Activated CD8-positive, alpha-beta memory T cell treated with anti-CD3 and anti-CD28 coated beads, Interleukin-2, amount 50 U/mL, for 48 hours (primary cell): ENCODE data around the gene OR2J3.
"Not testable (repeated sequence)": the region's sequence is repeated elsewhere in the genome, so short reads cannot be mapped to it uniquely, and the experiment has no call there.

Experiments
- DNase-seq: peaks from one replicate; pipeline ENCODE4 v3.0.0-alpha.2; 2020

The OR2J3 gene

GRCh38 chr6:29107758-29108157 is at the start of gene OR2J3:
Gene OR2J3 (plus strand): TSS chr6:29108058. CDS start chr6:29111891, 3,833 bp downstream.
- no peak for DNase-seq

- peak; percentile 48 for DNase-seq
These were observed 35.8 kb upstream of the OR2J3 start for GRCh38 chr6:29071831-29072723.

DNA sequence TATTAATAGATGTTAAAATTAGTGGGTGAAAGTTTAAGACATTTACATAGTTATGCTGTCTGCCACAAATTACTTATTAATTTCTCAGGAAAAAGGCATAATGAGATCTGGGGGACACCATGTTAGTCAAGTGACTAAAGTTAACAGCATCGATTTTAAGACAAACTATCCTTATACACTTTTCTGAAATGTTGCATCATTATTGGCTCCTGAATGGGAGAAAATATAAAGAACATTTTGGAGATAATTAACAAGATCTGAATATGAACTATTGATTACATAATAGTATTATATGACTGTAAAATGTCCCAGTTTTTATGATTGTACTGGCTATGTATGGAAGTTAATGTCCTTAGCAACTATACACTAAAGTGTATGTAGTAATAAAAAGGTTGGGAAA is 28.7 kb upstream of the OR2J3 start:
- DNase-seq, result no peak

DNA sequence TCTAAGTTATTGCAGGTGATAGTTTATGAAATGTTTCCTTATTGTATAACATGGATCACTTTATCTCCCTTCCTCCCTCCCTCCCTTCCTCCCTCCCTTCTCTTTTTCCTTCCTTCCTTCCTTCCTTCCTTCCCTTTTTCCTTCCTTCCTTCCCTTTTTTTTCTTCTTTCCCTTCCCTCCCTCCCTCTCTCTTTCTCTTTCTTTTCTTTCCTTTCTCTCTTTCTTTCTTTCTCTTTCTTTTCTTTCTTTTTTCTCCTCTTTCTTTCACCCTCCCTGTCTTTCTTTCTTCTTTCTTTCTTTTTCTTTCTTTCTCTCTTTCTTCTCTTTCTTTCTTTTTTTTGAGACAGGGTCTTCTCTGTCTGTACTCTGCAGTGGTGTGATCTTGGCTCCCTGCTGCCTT is 26.5 kb upstream of the OR2J3 start:
- no peak for DNase-seq

DNA sequence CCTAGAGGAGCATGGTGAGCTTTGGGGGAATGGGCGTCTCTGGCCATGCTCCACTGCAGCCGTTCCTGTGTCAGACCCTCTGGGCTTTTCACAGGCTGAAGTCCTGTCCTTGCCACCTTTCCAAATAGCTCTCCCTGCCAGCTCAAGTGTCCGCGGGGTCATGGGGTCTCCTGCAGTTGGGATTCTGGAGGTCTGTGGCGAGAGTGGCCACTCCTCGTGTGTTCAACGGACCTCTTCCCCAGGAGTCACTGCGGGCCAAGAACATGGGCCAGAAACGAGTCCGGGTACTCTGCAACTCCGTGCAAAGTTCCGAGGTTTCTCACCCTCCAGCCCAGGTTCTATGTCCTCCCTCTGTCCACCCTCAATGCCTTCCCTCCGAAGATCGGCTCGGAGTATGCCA is 25.4 kb upstream of the OR2J3 start:
- DNase-seq, result no peak

- DNase-seq, result no peak
These were observed 20.6 kb upstream of the OR2J3 start, which contains the start of gene OR2B3 for GRCh38 chr6:29087213-29087612. Gene OR2B3 (minus strand): TSS chr6:29087313. CDS start chr6:29087248, 65 bp downstream.

- no peak for DNase-seq
These were observed 14.9 kb upstream of the OR2J3 start for GRCh38 chr6:29092957-29093356.

- DNase-seq, result no peak
These were observed 10.1 kb upstream of the OR2J3 start for GRCh38 chr6:29097803-29098202.

GRCh38 chr6:29099190-29099589 is 8.7 kb upstream of the OR2J3 start, which contains the start of gene OR2J1:
Gene OR2J1 (plus strand): TSS chr6:29099490. CDS start chr6:29100943, 1,453 bp downstream.
- no peak for DNase-seq

DNA sequence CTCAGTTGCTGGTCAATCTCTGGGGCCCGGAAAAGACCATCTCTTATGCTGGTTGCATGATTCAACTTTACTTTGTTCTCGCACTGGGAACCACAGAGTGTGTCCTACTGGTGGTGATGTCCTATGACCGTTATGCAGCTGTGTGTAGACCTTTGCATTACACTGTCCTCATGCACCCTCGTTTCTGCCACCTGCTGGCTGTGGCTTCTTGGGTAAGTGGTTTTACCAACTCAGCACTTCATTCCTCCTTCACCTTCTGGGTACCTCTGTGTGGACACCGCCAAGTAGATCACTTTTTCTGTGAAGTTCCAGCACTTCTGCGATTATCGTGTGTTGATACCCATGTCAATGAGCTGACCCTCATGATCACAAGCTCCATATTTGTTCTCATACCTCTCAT is 4.3 kb downstream of the OR2J3 start:
- DNase-seq, result no peak

GRCh38 chr6:29114964-29115363 is 7.1 kb downstream of the OR2J3 start:
- not testable (repeated sequence) for DNase-seq

- no peak for DNase-seq
These were observed 21.6 kb downstream of the OR2J3 start for GRCh38 chr6:29129326-29130012.

GRCh38 chr6:29130644-29131043 is 22.8 kb downstream of the OR2J3 start:
- DNase-seq, result no peak

DNA sequence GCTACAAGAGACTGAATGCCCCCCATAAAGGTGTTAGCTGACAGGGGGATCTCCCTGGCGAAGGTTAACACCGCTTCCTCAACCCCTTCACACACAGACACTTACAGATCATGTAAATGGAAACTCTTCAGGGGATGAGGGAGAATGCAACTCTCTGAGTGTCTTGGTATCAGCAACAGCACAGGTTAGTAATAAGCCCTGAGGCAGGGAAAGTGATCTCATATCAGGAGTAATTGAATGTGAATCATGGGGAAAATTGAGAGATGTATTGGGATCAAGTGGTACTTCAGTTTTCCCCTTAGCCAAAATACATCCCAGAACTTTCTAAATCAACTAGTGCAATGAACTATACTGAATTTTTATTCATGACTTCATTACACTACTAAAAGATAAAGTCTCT is 23.8 kb downstream of the OR2J3 start:
- DNase-seq, result no peak

- no peak for DNase-seq
These were observed 29.9 kb downstream of the OR2J3 start for GRCh38 chr6:29137724-29138123.

DNA sequence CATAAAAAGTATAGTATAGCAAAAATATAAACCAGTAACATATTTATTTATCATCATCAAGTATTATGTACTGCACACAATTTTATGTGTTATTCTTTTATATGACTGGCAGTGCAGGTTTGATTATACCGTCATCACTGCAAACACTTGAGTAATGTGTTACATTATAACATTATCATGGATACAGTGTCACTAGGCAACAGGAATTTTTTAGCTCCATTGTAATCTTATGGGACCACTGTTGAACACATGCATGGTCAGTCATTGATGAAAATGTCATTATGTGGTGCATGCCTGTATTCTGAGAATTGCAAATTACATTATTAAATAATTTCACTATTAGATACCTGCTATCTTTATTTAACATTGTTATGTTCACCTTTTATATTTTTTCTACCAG is 33.7 kb downstream of the OR2J3 start:
- DNase-seq, result no peak

GRCh38 chr6:29142309-29142708 is 34.5 kb downstream of the OR2J3 start:
- no peak for DNase-seq

GRCh38 chr6:29146179-29146578 is 38.3 kb downstream of the OR2J3 start:
- DNase-seq, result no peak

GRCh38 chr6:29147074-29147473 is 39.2 kb downstream of the OR2J3 start:
- DNase-seq, result no peak

DNA sequence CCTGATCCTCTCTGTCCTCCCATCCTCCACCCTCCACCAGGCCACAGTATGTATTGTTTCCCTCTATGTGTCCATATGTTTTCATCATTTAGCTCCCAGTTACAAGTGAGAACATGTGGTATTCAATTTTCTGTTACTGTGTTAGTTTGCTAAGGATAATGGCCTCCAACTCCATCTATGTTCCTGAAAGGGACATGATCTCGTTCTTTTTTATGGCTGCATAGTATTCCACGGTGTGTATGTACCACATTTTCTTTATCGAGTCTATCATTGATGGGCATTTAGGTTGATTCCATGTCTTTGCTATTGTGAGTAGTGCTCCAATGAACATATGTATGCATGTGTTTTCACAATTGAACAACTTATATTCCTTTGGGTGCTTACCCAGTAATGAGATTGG is 41.6 kb downstream of the OR2J3 start:
- not testable (repeated sequence) for DNase-seq

GRCh38 chr6:29153083-29153482 is 45.2 kb downstream of the OR2J3 start:
- DNase-seq, result no peak

DNA sequence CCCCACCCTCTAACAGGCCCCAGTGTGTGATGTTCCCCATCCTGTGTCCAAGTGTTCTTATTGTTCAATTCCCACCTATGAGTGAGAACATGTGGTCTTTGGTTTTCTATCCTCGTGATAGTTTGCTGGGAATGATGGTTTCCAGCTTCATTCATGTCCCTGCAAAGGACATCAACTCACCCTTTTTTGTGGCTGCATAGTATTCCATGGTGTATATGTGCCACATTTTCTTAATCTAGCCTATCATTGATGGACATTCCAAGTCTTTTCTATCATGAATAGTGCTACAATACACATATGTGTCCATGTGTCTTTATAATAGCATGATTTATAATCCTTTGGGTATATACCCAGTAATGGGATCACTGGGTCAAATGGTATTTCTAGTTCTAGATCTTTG is 47.3 kb downstream of the OR2J3 start:
- not testable (repeated sequence) for DNase-seq

DNA sequence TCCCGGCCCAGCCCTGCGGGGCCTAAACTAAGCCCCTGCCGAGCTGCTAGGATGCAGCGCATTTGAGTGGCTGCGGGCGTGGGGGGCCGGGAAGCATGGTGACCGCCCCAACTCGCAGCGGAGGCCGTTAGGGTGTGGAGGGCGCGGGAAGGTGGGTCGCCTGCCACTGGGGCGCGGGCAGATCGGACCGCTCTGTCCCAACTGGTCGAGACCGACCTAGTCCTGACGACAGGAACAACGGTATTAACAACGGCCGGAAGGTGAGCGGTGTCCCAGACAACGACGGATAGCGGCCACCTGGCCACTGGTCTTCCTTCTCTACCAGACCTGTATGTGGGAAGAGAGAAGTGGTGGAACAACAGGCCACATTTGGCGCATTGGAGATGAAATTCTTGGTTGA is 52.1 kb downstream of the OR2J3 start:
- not testable (repeated sequence) for DNase-seq
